ENCODE measurements around the gene BOLA3. TPM values are rescaled to one million over a fixed set of nuclear protein-coding genes. Genes with fewer than 3 reads are reported as not detected.
A peak's percentile ranks its signal among the peaks of the same experiment; 100 is the strongest.

The BOLA3 gene
- total RNA-seq, 1 donor from 2014 or later: 15.7 TPM

- Histone ChIP-seq H3K4me1 (ENCODE audit: control insufficient read depth in 3 of 3, insufficient read depth in 3 of 3, low read length in 3 of 3) (peaks cover 0 to 10% (median 8%) of the 10 kb centered on the region in 3 donors), H3K27me3 (ENCODE audit: control insufficient read depth in 3 of 3, insufficient read depth in 3 of 3, low read length in 3 of 3) (no peaks in the 10 kb centered on the region), H3K4me3 (ENCODE audit: low read length in 3 of 3) (no peak overlapping the region), H3K9ac (ENCODE audit: low read depth in 1 of 3, low read length in 3 of 3) (no peak overlapping the region), H3K9me3 (ENCODE audit: control insufficient read depth in 3 of 3, low read length in 3 of 3) (no peaks in the 10 kb centered on the region), H3K36me3 (ENCODE audit: control insufficient read depth in 3 of 3, insufficient read depth in 3 of 3, low read length in 3 of 3) (peaks cover 9 to 28% (median 20%) of the 10 kb centered on the region in 3 donors), H3K27ac (ENCODE audit: low read depth, low read length) (no peak overlapping the region)
Measured at GRCh38 chr2:74152954-74153353, 5.2 kb upstream of the BOLA3 start.

- Histone ChIP-seq H3K9ac (ENCODE audit: low read depth in 1 of 3, low read length in 3 of 3) (no peak overlapping the region), H3K36me3 (ENCODE audit: control insufficient read depth in 3 of 3, insufficient read depth in 3 of 3, low read length in 3 of 3) (peaks cover 5 to 14% (median 9%) of the 10 kb centered on the region in 3 donors), H3K27me3 (ENCODE audit: control insufficient read depth in 3 of 3, insufficient read depth in 3 of 3, low read length in 3 of 3) (no peaks in the 10 kb centered on the region), H3K4me3 (ENCODE audit: low read length in 3 of 3) (no peak overlapping the region), H3K4me1 (ENCODE audit: control insufficient read depth in 3 of 3, insufficient read depth in 3 of 3, low read length in 3 of 3) (peaks cover 13 to 24% (median 21%) of the 10 kb centered on the region in 3 donors), H3K27ac (ENCODE audit: low read depth, low read length) (no peak overlapping the region), H3K9me3 (ENCODE audit: control insufficient read depth in 3 of 3, low read length in 3 of 3) (no peaks in the 10 kb centered on the region)
Measured at GRCh38 chr2:74149570-74150319, 2.0 kb upstream of the BOLA3 start.

GRCh38 chr2:74149247-74149525 lies 1.5 kb upstream of the BOLA3 start:
- Histone ChIP-seq H3K27ac (ENCODE audit: low read depth, low read length) (no peak overlapping the region), H3K4me1 (ENCODE audit: control insufficient read depth in 3 of 3, insufficient read depth in 3 of 3, low read length in 3 of 3) (peaks cover 13 to 24% (median 21%) of the 10 kb centered on the region in 3 donors), H3K27me3 (ENCODE audit: control insufficient read depth in 3 of 3, insufficient read depth in 3 of 3, low read length in 3 of 3) (no peaks in the 10 kb centered on the region), H3K9ac (ENCODE audit: low read depth in 1 of 3, low read length in 3 of 3) (no peak overlapping the region), H3K4me3 (ENCODE audit: low read length in 3 of 3) (no peak overlapping the region), H3K9me3 (ENCODE audit: control insufficient read depth in 3 of 3, low read length in 3 of 3) (no peaks in the 10 kb centered on the region), H3K36me3 (ENCODE audit: control insufficient read depth in 3 of 3, insufficient read depth in 3 of 3, low read length in 3 of 3) (peaks cover 10 to 15% (median 13%) of the 10 kb centered on the region in 3 donors)

- no peaks in the 10 kb centered on the region for H3K9me3 ChIP-seq (ENCODE audit: control insufficient read depth in 3 of 3, low read length in 3 of 3)
- peak overlapping the region; percentile 57 to 85 (median 78) for H3K9ac ChIP-seq (ENCODE audit: low read depth in 1 of 3, low read length in 3 of 3)
- H3K4me3 ChIP-seq (ENCODE audit: low read length in 3 of 3): peak overlapping the region; percentile 76 to 88 (median 86)
- H3K4me1 ChIP-seq (ENCODE audit: control insufficient read depth in 3 of 3, insufficient read depth in 3 of 3, low read length in 3 of 3): peaks cover 13 to 24% (median 21%) of the 10 kb centered on the region in 3 donors
- H3K27me3 ChIP-seq (ENCODE audit: control insufficient read depth in 3 of 3, insufficient read depth in 3 of 3, low read length in 3 of 3): no peaks in the 10 kb centered on the region
- H3K36me3 ChIP-seq (ENCODE audit: control insufficient read depth in 3 of 3, insufficient read depth in 3 of 3, low read length in 3 of 3): peaks cover 9 to 14% (median 10%) of the 10 kb centered on the region in 3 donors
- H3K27ac ChIP-seq (ENCODE audit: low read depth, low read length): peak overlapping the region; percentile 54
Measured at GRCh38 chr2:74148457-74149246, 940 bp upstream of the BOLA3 start.

- Histone ChIP-seq H3K27ac (ENCODE audit: low read depth, low read length) (peak overlapping the region; percentile 47), H3K27me3 (ENCODE audit: control insufficient read depth in 3 of 3, insufficient read depth in 3 of 3, low read length in 3 of 3) (no peaks in the 10 kb centered on the region), H3K4me1 (ENCODE audit: control insufficient read depth in 3 of 3, insufficient read depth in 3 of 3, low read length in 3 of 3) (peaks cover 13 to 24% (median 21%) of the 10 kb centered on the region in 3 donors), H3K4me3 (ENCODE audit: low read length in 3 of 3) (peak overlapping the region; percentile 83 to 88 (median 86)), H3K9ac (ENCODE audit: low read depth in 1 of 3, low read length in 3 of 3) (peak overlapping the region; percentile 77 to 85 (median 78)), H3K36me3 (ENCODE audit: control insufficient read depth in 3 of 3, insufficient read depth in 3 of 3, low read length in 3 of 3) (peaks cover 6 to 10% (median 7%) of the 10 kb centered on the region in 3 donors), H3K9me3 (ENCODE audit: control insufficient read depth in 3 of 3, low read length in 3 of 3) (no peaks in the 10 kb centered on the region)
Measured at GRCh38 chr2:74146929-74147726, 584 bp downstream of the BOLA3 start.

GRCh38 chr2:74142340-74142739 lies 5.4 kb downstream of the BOLA3 start:
- H3K27me3 ChIP-seq (ENCODE audit: control insufficient read depth in 3 of 3, insufficient read depth in 3 of 3, low read length in 3 of 3): no peaks in the 10 kb centered on the region
- H3K9me3 ChIP-seq (ENCODE audit: control insufficient read depth in 3 of 3, low read length in 3 of 3): no peaks in the 10 kb centered on the region
- peaks cover 12 to 14% (median 12%) of the 10 kb centered on the region in 3 donors for H3K4me1 ChIP-seq (ENCODE audit: control insufficient read depth in 3 of 3, insufficient read depth in 3 of 3, low read length in 3 of 3)
- H3K27ac ChIP-seq (ENCODE audit: low read depth, low read length): no peak overlapping the region
- H3K4me3 ChIP-seq (ENCODE audit: low read length in 3 of 3): no peak overlapping the region
- H3K9ac ChIP-seq (ENCODE audit: low read depth in 1 of 3, low read length in 3 of 3): no peak overlapping the region
- peaks cover 10 to 23% (median 19%) of the 10 kb centered on the region in 3 donors for H3K36me3 ChIP-seq (ENCODE audit: control insufficient read depth in 3 of 3, insufficient read depth in 3 of 3, low read length in 3 of 3)

- Histone ChIP-seq H3K9me3 (ENCODE audit: control insufficient read depth in 3 of 3, low read length in 3 of 3) (no peaks in the 10 kb centered on the region), H3K36me3 (ENCODE audit: control insufficient read depth in 3 of 3, insufficient read depth in 3 of 3, low read length in 3 of 3) (peaks cover 22 to 25% (median 23%) of the 10 kb centered on the region in 3 donors), H3K27me3 (ENCODE audit: control insufficient read depth in 3 of 3, insufficient read depth in 3 of 3, low read length in 3 of 3) (no peaks in the 10 kb centered on the region), H3K27ac (ENCODE audit: low read depth, low read length) (no peak overlapping the region), H3K9ac (ENCODE audit: low read depth in 1 of 3, low read length in 3 of 3) (no peak overlapping the region), H3K4me3 (ENCODE audit: low read length in 3 of 3) (no peak overlapping the region), H3K4me1 (ENCODE audit: control insufficient read depth in 3 of 3, insufficient read depth in 3 of 3, low read length in 3 of 3) (no peaks in the 10 kb centered on the region)
Measured at GRCh38 chr2:74138600-74139323, 8.9 kb downstream of the BOLA3 start.

- H3K4me3 ChIP-seq (ENCODE audit: low read length in 3 of 3): no peak overlapping the region
- H3K4me1 ChIP-seq (ENCODE audit: control insufficient read depth in 3 of 3, insufficient read depth in 3 of 3, low read length in 3 of 3): no peaks in the 10 kb centered on the region
- H3K9me3 ChIP-seq (ENCODE audit: control insufficient read depth in 3 of 3, low read length in 3 of 3): peaks cover 0 to 3% (median 3%) of the 10 kb centered on the region in 3 donors
- H3K27ac ChIP-seq (ENCODE audit: low read depth, low read length): no peak overlapping the region
- H3K9ac ChIP-seq (ENCODE audit: low read depth in 1 of 3, low read length in 3 of 3): no peak overlapping the region
- no peaks in the 10 kb centered on the region for H3K27me3 ChIP-seq (ENCODE audit: control insufficient read depth in 3 of 3, insufficient read depth in 3 of 3, low read length in 3 of 3)
- H3K36me3 ChIP-seq (ENCODE audit: control insufficient read depth in 3 of 3, insufficient read depth in 3 of 3, low read length in 3 of 3): peaks cover 25 to 29% (median 26%) of the 10 kb centered on the region in 3 donors
Measured at GRCh38 chr2:74137651-74138599, 9.8 kb downstream of the BOLA3 start.

All from skeletal muscle tissue (tissue), 4 donors.